GM19351 (cell line): Measurements from ENCODE around the gene HS6ST1.

Source experiments
- ATAC-seq: cut with Tn5 transposase; IDR thresholded peaks from one replicate; pipeline ENCODE4 v1.9.1; 2021; ENCODE audit warnings: mild to moderate bottlenecking, moderate library complexity; ENCODE audit not compliant: unreplicated experiment

The HS6ST1 gene

GRCh38 chr2:128350736-128351135 is 32.1 kb upstream of the HS6ST1 start:
- no peak for ATAC-seq

GRCh38 chr2:128348701-128349100 is 30.0 kb upstream of the HS6ST1 start:
- ATAC-seq: no peak

GRCh38 chr2:128347701-128348539 is 29.3 kb upstream of the HS6ST1 start:
- no peak for ATAC-seq

- no peak for ATAC-seq
Measured at GRCh38 chr2:128347171-128347558, 28.5 kb upstream of the HS6ST1 start.

GRCh38 chr2:128346291-128347170 is 27.9 kb upstream of the HS6ST1 start:
- no peak for ATAC-seq

GRCh38 chr2:128345436-128346165 is 26.9 kb upstream of the HS6ST1 start:
- ATAC-seq: no peak

- ATAC-seq: no peak
Measured at GRCh38 chr2:128344101-128344500, 25.4 kb upstream of the HS6ST1 start.

- no peak for ATAC-seq
Measured at GRCh38 chr2:128343459-128343858, 24.8 kb upstream of the HS6ST1 start.

GRCh38 chr2:128342550-128342949 is 23.9 kb upstream of the HS6ST1 start:
- ATAC-seq: no peak

GRCh38 chr2:128341621-128342020 is 23.0 kb upstream of the HS6ST1 start:
- ATAC-seq: no peak

- no peak for ATAC-seq
Measured at GRCh38 chr2:128332091-128332634, 13.5 kb upstream of the HS6ST1 start.

- no peak for ATAC-seq
Measured at GRCh38 chr2:128330583-128330982, 11.9 kb upstream of the HS6ST1 start.

- ATAC-seq: no peak
Measured at GRCh38 chr2:128329607-128330006, 10.9 kb upstream of the HS6ST1 start.

- ATAC-seq: no peak
Measured at GRCh38 chr2:128327180-128327964, 8.7 kb upstream of the HS6ST1 start.

- ATAC-seq: no peak
Measured at GRCh38 chr2:128326346-128326745, 7.7 kb upstream of the HS6ST1 start.

- no peak for ATAC-seq
Measured at GRCh38 chr2:128325611-128326181, 7.0 kb upstream of the HS6ST1 start.

GRCh38 chr2:128324897-128325410 is 6.3 kb upstream of the HS6ST1 start:
- ATAC-seq: no peak

GRCh38 chr2:128324008-128324896 is 5.6 kb upstream of the HS6ST1 start:
- no peak for ATAC-seq

- no peak for ATAC-seq
Measured at GRCh38 chr2:128323555-128323931, 4.9 kb upstream of the HS6ST1 start.
